Endometrial microvascular endothelial cells (primary cell): ENCODE data around the gene EYA3. TPM values are rescaled to one million over a fixed set of nuclear protein-coding genes. Genes with fewer than 3 reads are reported as not detected.
"Not testable (repeated sequence)": the region's sequence is repeated elsewhere in the genome, so short reads cannot be mapped to it uniquely, and the experiment has no call there.

Experiments used
- in situ Hi-C: cut with HindIII; loops from 2 replicates; pipeline ENCODE4 v1.10.0; 2017; ENCODE audit warnings: low sequenced_read_pairs, low pct_unique_long_range_greater_than_20kb; ENCODE audit errors: inconsistent ontology term
- total RNA-seq: library from RNA; depleted of rRNA; stranded (reverse); fragments of >200 nt; gene quantifications from one replicate; pipeline ENCODE4 v1.2.3, GENCODE V29; 2015; ENCODE audit errors: inconsistent ontology term

EYA3 gene
- total RNA-seq, 1 donor from 2014 or later: 15.1 TPM

DNA sequence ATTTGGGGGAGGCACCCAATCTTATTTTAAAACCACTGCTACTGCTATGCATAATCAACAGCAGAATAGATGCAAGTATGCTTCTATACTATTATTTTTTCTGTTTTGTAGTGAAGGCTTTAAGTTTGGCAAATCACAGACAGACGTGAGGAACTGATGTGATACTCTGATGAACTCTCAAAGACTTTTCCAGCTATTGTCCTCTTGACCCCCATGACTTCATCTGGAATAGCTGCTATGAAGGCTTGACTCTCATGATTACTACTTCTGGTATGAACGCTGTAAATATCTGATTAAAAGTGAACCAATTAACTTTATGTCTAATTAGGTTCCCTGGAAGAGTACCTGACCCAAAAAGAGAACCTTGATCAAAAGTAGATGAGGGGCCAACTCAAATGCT is 49.1 kb downstream of the EYA3 start:
- in situ Hi-C loops: no loop called here

DNA sequence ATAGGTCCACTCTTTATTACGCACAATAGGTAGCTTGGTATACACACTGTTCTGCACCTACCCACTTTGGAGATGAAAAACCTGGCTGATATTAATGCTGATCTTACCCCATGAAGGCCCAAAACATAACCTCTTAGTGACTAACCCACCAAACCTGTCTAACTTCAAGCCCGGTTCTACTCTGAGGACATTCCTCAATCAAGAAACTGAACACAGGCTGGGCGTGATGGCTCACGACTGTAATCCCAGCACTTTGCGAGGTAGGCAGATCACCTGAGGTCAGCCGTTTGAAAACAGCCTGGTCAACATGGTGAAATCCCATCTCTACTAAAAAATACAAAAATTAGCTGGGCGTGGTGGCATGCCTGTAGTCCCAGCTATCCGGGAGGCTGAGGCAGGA is 50.5 kb downstream of the EYA3 start:
- in situ Hi-C loops: no loop called here

DNA sequence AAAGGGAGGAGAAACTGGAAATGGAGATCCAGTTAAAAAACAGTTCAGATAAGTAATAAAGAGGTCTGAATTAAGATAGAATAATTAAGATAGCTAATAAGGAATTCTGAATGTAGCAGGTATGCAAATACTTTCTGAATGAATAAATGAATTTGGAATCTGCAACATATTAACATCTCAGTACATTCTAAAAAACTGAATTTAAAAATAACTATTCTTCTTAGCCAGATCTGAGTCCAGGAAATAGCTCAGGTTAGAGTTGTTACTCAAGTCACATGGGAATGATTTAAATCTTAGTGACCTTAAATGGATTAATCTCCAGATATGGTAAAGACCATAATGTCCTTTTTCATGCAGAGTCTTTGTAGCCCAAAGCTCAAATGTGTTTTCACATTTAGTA is 51.2 kb downstream of the EYA3 start:
- in situ Hi-C loops: no loop called here

DNA sequence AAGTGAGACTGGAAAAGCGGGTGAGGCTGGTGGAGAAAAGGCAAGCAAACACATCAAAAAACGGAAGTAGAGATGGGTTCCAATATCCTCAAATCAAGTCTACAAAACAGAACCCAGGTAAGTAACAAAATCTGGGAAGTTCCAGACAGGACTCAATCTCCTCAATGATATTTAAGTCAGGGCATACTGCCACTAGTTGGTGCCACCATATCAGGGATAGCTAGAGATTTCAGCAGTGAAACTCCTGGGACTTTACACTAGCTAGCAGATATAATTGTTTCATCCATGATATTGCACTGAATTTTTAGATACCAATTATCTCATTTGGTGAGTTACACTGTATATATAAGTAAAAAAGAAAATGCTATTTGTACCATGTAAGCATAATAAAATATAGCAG is 52.0 kb downstream of the EYA3 start:
- in situ Hi-C loops: no loop called here

DNA sequence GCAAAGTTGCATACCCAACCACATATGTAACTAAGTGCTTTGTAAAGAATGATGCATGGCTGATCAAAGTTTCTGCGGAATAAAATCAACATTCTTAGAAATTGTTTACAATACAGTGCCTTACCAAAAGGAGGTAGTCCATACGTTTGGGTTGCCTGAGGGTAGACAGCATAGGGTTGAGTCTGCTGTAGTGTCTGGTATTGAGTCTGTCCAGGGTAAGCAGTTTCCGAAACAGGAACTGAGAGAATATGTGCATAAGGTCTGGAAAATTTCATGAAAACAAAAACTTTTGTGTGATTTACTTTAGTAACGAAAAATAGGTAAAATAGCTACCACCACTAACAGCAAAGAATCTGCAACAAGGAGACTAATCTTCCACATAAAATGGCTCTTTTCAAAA is 53.0 kb downstream of the EYA3 start:
- in situ Hi-C loops: no loop called here

DNA sequence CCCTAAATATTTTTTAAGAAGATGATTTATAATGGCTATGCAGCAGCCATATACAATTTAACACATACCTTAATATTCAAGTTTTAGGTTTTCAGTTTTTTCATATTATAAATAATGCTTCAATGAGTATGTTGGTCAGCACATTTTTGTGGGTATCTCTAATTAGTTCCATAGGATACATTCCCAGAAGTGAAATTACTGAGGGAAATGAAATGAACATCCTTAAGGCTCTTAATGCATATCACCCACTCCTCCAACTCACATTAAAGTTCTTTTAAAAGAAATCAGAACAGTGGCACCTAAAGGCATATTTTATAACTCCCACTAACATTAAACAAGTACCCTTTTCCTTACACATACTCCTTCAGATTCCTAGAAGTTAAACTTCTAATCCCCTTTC is 56.1 kb downstream of the EYA3 start:
- in situ Hi-C loops: no loop called here

DNA sequence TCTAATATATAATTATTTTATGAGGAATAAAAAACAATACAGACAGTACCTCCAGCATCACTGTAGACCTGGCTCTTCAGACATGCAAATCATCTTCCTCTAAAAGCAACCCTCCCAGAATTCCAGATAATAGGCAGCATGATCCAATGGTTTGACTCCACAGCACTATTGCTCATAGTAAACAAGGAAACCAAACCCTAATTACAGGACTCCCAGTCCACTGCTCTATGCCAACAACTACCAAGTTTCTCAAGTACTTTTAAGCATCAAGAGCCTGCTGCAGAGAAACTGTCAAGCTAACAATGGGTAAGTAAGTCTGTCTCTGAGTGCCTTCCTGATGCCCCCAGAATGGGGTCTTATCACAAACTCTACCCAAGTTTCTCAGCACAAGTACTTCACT is 57.2 kb downstream of the EYA3 start:
- in situ Hi-C loops: no loop called here

DNA sequence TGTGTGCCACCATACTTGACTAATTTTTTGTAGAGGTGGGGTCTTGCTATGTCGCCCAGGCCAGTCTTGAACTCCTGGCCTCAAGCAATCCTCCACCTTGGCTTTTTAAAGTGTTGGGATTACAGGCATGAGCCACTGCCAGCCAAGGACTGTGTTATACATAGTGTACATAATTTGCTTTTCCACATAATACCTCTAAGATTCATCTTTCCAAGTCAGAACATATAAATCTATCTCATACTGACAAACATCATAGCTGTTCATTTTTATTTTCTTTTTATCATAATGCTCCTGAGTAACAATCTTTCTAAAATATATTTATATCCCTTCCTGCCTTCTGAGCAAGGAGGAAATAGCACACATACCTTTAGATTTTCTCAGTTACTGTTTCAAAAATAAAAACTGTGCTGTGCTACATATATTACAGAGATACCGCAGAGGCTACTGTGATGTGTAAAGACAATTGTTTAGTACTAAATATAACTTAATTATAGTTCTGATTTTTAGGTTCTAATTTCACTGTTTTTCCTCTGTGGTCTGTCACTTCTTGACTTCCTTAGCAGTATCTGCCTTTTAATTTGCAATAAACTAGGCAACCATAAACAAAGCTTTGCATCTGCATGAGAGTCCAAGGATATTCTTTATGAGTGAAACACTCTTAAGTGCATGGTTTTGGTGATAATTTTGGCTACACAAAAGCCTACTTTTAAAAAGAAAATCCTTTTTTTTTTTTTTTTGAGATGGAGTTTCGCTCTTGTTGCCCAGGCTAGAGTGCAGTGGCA is 59.3 kb downstream of the EYA3 start:
- in situ Hi-C loops: no loop called here

DNA sequence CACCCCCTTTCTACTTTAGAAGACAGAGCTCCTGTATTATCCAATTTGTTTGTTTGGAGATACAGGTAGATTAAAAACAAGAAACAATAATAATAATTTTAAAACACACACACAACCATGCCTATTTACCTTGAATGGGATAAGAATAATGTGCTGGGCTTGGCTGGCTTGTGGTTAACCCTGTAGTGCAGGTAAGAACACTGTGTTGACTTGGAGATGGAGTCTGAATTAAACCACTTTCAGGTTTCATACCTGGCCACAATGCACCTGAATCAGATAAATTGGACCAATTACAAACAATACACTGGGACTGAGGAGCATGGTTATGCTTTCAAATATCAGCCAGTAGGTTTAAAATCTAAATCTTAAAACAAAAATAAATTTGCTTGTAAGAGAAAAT is 60.8 kb downstream of the EYA3 start:
- in situ Hi-C loops: no loop called here

DNA sequence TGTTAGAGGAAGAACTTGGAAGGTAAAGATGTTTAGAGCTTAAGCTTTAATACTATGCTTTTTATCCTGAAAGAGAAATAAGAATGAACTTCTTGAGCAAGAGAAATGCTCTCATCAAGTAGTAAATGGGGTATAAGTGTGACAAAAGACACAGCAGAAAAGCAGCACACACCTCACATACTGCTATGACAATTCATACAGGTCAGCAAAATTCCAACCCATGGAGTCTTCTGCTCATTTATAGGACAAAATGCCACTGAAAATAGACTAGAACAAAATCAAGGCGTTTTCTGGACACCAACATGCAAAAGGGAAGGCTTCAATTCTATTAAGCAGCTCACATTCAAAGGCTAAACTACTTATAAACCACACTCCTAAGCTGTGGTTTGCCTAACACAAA is 61.2 kb downstream of the EYA3 start:
- in situ Hi-C loops: no loop called here

DNA sequence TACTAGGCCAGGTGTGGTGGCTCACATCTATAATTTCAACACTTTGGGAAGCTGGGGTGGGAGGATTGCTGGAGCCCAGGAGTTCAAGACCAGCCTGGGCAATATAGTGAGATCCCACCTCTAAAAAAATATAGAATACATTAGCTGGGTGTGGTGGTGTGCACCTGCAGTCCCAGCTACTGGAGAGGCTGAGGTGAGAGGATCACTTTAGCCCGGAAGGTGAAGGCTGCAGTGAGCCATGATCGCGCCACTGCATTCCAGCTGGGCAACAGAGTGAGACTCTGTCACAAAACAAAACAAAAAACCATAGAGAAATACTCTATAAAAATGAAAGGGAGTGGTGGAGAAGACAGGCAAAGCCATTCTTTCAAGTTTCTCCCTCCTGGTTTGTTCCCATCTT is 62.1 kb downstream of the EYA3 start:
- in situ Hi-C loops: no loop called here

DNA sequence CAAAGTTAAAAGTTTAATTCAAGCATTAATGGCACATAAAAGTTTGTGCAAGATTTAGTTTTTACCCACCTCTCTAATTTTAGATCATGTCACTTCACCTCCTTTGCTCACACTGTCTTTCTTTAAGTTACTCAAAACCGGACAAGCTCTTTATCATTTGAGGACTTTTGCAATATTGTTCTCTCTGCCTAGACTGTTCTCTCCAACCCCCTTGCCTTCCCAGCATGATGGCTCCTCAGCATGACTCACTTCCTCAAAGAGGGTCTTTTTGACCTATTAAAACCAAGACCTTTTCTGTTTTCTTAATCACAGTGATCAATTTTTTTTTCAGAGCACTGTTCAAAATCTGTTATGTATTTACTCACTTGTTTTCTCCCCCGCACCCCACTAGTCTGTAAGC is 67.3 kb downstream of the EYA3 start:
- in situ Hi-C loops: no loop called here

DNA sequence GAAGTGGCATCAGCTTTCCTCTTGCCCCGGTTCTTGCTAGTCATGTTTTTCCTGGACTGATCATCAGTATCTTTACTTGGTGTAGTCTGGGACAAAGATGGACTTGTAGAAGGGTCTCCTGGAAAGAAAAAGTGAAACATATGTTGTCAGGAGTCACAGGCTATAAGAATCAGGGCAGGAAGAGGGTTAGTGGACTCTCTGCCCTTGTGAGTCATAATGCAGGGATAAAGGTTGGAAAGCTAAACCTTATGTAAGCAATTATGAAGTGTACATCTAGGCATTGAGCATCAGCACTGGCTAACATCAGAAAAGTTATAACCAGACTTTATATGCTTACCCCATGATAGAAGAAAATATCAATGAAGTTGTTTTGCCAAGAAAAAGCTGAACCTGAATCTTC is 77.4 kb downstream of the EYA3 start:
- in situ Hi-C loops: no loop called here

DNA sequence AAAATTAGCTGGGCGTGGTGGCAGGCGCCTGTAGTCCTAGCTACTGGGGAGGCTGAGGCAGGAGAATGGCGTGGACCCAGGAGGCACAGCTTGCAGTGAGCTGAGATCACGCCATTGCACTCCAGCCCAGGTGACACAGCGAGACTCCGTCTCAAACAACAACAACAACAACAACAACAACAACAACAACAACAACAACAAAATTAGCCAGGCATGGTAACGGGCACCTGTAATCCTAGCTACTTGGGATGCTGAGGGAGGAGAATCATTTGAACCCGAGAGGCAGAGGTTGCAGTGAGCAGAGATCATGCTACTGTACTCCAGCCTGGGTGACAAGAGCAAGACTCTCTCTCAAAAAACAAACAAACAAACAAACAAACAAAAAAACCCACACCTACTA is 85.3 kb downstream of the EYA3 start:
- in situ Hi-C loops: not testable (repeated sequence)

DNA sequence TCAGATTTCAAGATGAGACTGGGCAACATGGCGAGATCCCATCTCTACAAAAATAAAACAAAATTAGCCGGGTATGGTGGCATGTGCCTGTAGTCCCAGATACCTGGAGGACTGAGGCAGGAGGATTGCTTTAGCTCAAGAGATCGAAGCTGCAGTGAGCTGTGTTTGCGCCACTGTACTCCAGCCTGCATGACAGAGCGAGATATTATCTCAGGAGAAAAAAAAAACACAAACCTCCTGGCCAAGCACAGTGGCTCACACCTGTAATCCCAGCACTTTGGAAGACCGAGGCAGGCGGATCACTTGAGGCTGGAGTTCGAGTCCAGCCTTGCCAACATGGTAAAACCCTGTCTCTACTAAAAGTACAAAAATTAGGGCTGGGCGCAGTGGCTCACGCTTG is 85.8 kb downstream of the EYA3 start:
- in situ Hi-C loops: no loop called here

DNA sequence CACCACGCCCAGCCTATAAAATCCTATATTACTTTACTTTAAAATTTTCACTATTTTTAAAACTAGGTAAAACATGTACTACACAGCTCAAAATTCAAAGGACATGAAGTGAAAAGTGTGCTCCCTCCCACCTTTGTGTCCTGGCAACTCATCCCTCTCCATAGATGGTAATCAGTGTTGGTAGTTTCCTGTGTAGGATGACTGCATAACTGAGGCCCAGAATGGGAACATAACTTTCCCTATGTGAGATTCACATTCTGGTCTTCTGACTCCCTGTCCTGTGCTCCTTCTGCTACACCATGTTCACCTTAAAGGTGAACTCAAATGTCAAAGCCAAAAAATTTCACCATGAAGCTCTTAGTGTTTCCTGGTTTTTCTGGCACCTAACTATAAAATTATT is 89.4 kb downstream of the EYA3 start:
- in situ Hi-C loops: no loop called here

DNA sequence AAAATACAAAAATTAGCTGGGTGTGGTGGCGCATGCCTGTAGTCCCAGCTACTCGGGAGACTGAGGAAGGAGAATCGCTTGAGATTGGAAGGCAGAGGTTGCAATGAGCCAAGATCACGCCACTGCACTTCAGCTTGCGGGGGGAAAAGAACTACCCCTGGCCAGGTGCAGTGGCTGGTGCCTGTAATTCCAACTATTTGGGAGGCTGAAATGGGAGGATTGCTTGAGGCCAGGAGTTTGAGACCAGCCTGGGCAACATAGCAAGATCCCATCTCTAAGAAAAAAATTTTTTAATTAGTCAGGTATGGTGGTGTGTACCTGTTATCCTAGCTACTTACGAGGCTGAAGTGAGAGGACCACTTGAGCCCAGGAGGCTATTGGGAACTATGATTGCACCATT is 93.9 kb downstream of the EYA3 start:
- in situ Hi-C loops: not testable (repeated sequence)

DNA sequence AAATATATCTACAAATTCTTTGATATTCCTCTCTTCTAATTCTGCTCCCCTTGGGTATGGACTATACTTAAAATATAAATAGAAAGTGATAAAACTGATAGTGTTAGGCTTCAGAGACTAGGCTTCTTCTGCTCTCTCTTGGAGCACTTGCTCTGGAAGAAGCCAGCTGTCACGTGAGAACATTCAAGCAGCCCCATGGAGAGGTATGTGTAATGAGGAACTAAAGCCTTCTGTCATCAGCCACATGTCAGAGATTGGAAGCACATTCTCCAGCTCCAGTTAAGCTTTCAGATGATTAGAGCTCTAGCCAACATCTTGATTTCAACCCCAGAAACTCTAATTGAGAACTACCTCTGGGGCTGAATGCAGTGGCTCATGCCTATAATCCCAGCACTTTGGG is 94.3 kb downstream of the EYA3 start:
- in situ Hi-C loops: no loop called here

DNA sequence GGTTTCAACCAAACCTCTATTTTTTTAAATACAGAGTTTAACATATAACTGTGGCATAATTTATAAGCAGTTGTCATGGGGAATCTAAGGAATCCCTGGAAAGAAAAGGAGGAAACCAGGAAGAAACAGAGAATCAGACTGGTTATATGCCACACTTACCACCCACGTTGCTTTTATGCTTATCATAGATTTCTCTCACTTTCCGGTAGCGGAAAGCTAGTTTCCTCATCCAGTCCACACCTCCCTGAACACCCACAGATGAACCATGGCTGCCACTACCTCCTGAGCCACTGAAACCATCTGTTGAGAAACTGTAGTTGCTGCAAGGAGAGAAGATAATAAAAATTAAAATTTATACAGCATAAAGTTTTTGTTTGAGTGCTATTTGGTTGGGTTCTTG is 95.2 kb downstream of the EYA3 start:
- in situ Hi-C loops: no loop called here

DNA sequence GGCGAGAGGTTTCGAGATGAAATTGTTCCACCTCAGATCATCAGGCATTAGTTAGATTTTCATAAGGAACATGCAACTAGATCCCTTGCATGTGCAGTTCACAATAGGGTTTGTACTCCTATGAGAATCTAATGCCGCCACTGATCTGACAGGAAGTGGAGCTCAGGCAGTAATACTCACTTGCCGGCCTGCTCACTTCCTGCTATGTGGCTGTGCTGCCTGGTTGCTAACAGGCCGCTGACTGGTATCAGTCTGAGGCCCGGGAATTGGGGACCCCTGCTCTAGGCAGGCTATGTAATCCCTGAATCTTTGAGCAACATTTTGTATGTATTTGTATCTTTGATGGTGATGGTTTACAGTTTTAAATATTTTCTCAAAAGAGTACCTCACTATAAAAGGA is 96.1 kb downstream of the EYA3 start:
- in situ Hi-C loops: no loop called here

DNA sequence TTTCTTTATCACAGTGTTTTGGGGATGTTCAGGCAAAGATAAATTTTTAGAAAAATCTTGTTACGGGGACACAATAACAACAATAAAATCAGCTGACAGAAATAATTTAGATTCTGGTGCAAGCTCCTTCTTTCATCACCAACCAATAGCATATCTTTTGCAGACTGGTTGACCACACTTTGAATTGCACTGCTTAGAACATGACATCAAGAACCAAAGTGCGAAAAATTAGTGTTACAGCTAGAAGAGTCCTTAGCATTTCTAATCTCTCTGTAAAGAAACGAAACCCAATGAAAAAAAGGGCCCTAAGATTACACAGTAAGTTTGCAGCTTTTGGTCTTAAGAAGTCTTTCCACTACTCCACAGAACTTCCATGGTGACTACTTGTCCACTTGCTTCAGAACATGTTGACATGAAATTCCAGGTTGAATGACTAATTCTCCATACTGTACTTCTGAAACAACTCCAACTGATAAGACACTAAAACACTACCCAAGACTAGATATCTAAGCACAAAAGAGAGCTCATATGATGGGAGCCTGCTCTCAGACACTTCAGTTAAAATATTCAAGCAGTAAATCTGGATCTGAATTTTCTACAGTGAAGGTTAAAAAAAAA is 97.4 kb downstream of the EYA3 start:
- in situ Hi-C loops: no loop called here
